ENCODE results near the gene TMEM139.

GRCh38 chr7:143299840-143300239 is 15.1 kb downstream of the TMEM139 start:
- peak; percentile 52 for TF ChIP-seq CTCF (IDR thresholded peaks at IDR 0.05; ENCODE audit: insufficient read depth, low read length)
- TF ChIP-seq POLR2AphosphoS5 (IDR thresholded peaks at IDR 0.05; ENCODE audit: low read depth): no peak; the same call in 1 of the 2 replicates
- TF ChIP-seq REST (IDR thresholded peaks at IDR 0.05; ENCODE audit: insufficient replicate concordance, low read depth): no peak
- TF ChIP-seq SPI1 (IDR thresholded peaks at IDR 0.05; ENCODE audit: borderline replicate concordance, low read depth): no peak
- no peak for TF ChIP-seq GABPA (IDR thresholded peaks at IDR 0.05; ENCODE audit: low read depth)

Data from HL-60 (cell line).